Endothelial cell of umbilical vein (primary cell): ENCODE measurements around the gene MAGI1. TPM values are rescaled to one million over a fixed set of nuclear protein-coding genes. Genes with fewer than 3 reads are reported as not detected.
A peak's percentile ranks its signal among the peaks of the same experiment; 100 is the strongest.

Experiments
- BruUV-seq: library from RNA; stranded (reverse); fragments of 400-500 nt; replicated peaks from 2 replicates; lab custom pipeline; 2021; lab: Mats Ljungman, UMichigan
- CTCF ChIA-PET: fragments of 300-600, 350-600 bp; sonication (Branson Sonifier 250); formaldehyde crosslinking; loops from one replicate; lab custom pipeline; 2021; ENCODE audit warnings: antibody characterized with exemption, inconsistent platforms; lab: Charles Lee
- POLR2A ChIA-PET: fragments of 300-600, 350-600 bp; sonication (Branson Sonifier 250); formaldehyde crosslinking; loops from one replicate; lab custom pipeline; 2021; ENCODE audit warnings: antibody characterized with exemption, inconsistent platforms; lab: Charles Lee
- DNase-seq: peaks from one replicate; pipeline ENCODE4 v3.0.0-alpha.2; 2011; ENCODE audit warnings: low read depth, low spot score
- FAIRE-seq: peaks from 2 replicates; lab custom pipeline; 2011; peaks lifted over from hg19 to GRCh38; lab: Jason Lieb, UNC
- H2AFZ ChIP-seq: 2 replicates; pipeline ENCODE4 v1.6.0; 2012; ENCODE audit warnings: low read depth, low read length, control low read depth, inconsistent platforms
- H3K27ac ChIP-seq: 2 replicates; pipeline ENCODE4 v1.5.1; 2011; ENCODE audit warnings: low read depth, mild to moderate bottlenecking, control low read depth, low read length, moderate library complexity; ENCODE audit not compliant: insufficient read depth
- H3K27me3 ChIP-seq, 2 experiments: 2 replicates each; pipeline versions ENCODE4 v1.6.0 to v1.6.1; 2011; ENCODE audit warnings: low read length in 2 of 2, mixed read lengths in 1 of 2; ENCODE audit not compliant: control insufficient read depth in 2 of 2, insufficient read depth in 2 of 2
- H3K36me3 ChIP-seq, 2 experiments: 2 replicates in 1 of 2; 3 replicates in 1 of 2; pipeline ENCODE4 v1.5.1; 2011; ENCODE audit warnings: low read length in 2 of 2, mild to moderate bottlenecking in 1 of 2, moderate library complexity in 1 of 2; ENCODE audit not compliant: control insufficient read depth in 2 of 2, insufficient read depth in 2 of 2; ENCODE audit errors: extremely low read depth in 1 of 2
- H3K4me1 ChIP-seq: 3 replicates; pipeline ENCODE4 v1.5.1; 2011; ENCODE audit warnings: mild to moderate bottlenecking, low read length; ENCODE audit not compliant: control insufficient read depth, insufficient read depth; ENCODE audit errors: extremely low read depth
- H3K4me2 ChIP-seq: 2 replicates; pipeline ENCODE4 v1.6.1; 2011; ENCODE audit warnings: low read length, control low read depth, mixed read lengths; ENCODE audit not compliant: insufficient read depth
- H3K4me3 ChIP-seq, 3 experiments: fragments of 200-600 bp in 1 of 3; sonication (generic), shearing (Covaris generic) in 1 of 3; replicated peaks in 1 of 3; 2 replicates each; pipeline ENCODE4 v1.5.1; 2011 to 2016; ENCODE audit warnings: control low read depth in 3 of 3, low read length in 3 of 3, mild to moderate bottlenecking in 2 of 3, inconsistent platforms in 1 of 3, low read depth in 1 of 3, moderate library complexity in 1 of 3; ENCODE audit not compliant: insufficient read depth in 1 of 3
- H3K79me2 ChIP-seq: 2 replicates; pipeline ENCODE4 v1.6.0; 2012; ENCODE audit warnings: low read length, inconsistent platforms; ENCODE audit not compliant: control insufficient read depth, insufficient read depth
- H3K9ac ChIP-seq: replicated peaks from 2 replicates; pipeline ENCODE3; 2011; ENCODE audit warnings: low read length, control low read depth; ENCODE audit not compliant: insufficient read depth; ENCODE audit errors: extremely low read depth
- H3K9me1 ChIP-seq: replicated peaks from 3 replicates; pipeline ENCODE4 v1.6.0; 2011; ENCODE audit warnings: mild to moderate bottlenecking, low read length; ENCODE audit not compliant: control insufficient read depth, insufficient read depth; ENCODE audit errors: extremely low read depth
- H3K9me3 ChIP-seq: replicated peaks from 2 replicates; pipeline ENCODE4 v1.5.1; 2012; ENCODE audit warnings: low read length, inconsistent platforms; ENCODE audit not compliant: control insufficient read depth, insufficient read depth
- H4K20me1 ChIP-seq: replicated peaks from 2 replicates; pipeline ENCODE3; 2011; ENCODE audit warnings: mild to moderate bottlenecking, low read length; ENCODE audit not compliant: control insufficient read depth, insufficient read depth; ENCODE audit errors: extremely low read depth
- EZH2 ChIP-seq: IDR thresholded peaks from 2 replicates; pipeline ENCODE4 v1.6.1; 2012; ENCODE audit warnings: borderline replicate concordance, low read depth, mild to moderate bottlenecking, moderate library complexity, low read length, inconsistent platforms; ENCODE audit not compliant: severe bottlenecking
- FOS ChIP-seq: IDR thresholded peaks from 2 replicates; pipeline ENCODE4 v1.6.1; 2011; ENCODE audit warnings: mild to moderate bottlenecking, low read length, moderate library complexity, borderline replicate concordance; ENCODE audit not compliant: insufficient read depth
- GATA2 ChIP-seq: IDR thresholded peaks from 2 replicates; pipeline ENCODE4 v1.7.0; 2011; ENCODE audit warnings: low read depth, mild to moderate bottlenecking, moderate library complexity, mixed read lengths, low read length; ENCODE audit not compliant: insufficient read length, insufficient read depth
- JUN ChIP-seq: IDR thresholded peaks from 2 replicates; pipeline ENCODE4 v1.6.1; 2011; ENCODE audit warnings: borderline replicate concordance, low read depth; ENCODE audit not compliant: insufficient read length, insufficient read depth
- MYC ChIP-seq: IDR thresholded peaks from one replicate; pipeline ENCODE4 v1.6.1; 2011; ENCODE audit warnings: mild to moderate bottlenecking, low read depth, low read length
- POLR2A ChIP-seq: IDR thresholded peaks from 2 replicates; pipeline ENCODE4 v1.6.1; 2012; ENCODE audit warnings: low read depth, mild to moderate bottlenecking, control low read depth, low read length
- POLR2AphosphoS5 ChIP-seq: IDR thresholded peaks from 2 replicates; pipeline ENCODE4 v1.6.1; 2012; ENCODE audit warnings: low read depth, mild to moderate bottlenecking, control low read depth, low read length, moderate library complexity; ENCODE audit not compliant: insufficient read depth
- dilution Hi-C: fragments of 300-500 bp; cut with MboI; formaldehyde crosslinking; loops from one replicate; pipeline ENCODE4 v1.15.0; 2019; ENCODE audit warnings: low sequenced_read_pairs; ENCODE audit not compliant: extremely low pct_ligation_motif_present
- intact Hi-C: fragments of 100-400 bp; cut with micrococcal nuclease; formaldehyde crosslinking; loops from one replicate; pipeline ENCODE4 v1.10.0; 2022
- polyA plus RNA-seq, 4 experiments: library from polyadenylated mRNA; depleted of rRNA in 3 of 4; stranded (reverse) in 3 of 4; unstranded in 1 of 4; fragments of >200 nt; gene quantifications; 2 replicates each; pipeline versions ENCODE4 v1.2.1 to v1.2.3, GENCODE V29; 2011 to 2012; ENCODE audit warnings: missing spikeins in 1 of 4
- total RNA-seq: library from RNA; stranded (reverse); gene quantifications from 2 replicates; pipeline ENCODE4 v1.2.3, GENCODE V29; 2021
- TF ChIP-seq, protein P1 (sequence below), 2 donors: IDR thresholded peaks; 1 replicate in 1 of 2; 2 replicates in 1 of 2; pipeline ENCODE4 v1.5.1; 2011; ENCODE audit warnings: low read length in 2 of 2, mild to moderate bottlenecking in 2 of 2, moderate library complexity in 2 of 2, control low read depth in 1 of 2, inconsistent platforms in 1 of 2, low read depth in 1 of 2; ENCODE audit not compliant: insufficient read depth in 1 of 2; ENCODE audit errors: extremely low read depth in 1 of 2
- TF ChIP-seq, protein P2 (sequence below): IDR thresholded peaks from 2 replicates; pipeline ENCODE4 v1.6.1; 2011; ENCODE audit not compliant: insufficient read depth, insufficient read length

MAGI1 gene
- total and polyA plus RNA-seq, 2 donors (not counting 3 experiments of a cell fraction or from before 2014, with no cell fraction given) = 10.1 to 47.9 TPM

DNA sequence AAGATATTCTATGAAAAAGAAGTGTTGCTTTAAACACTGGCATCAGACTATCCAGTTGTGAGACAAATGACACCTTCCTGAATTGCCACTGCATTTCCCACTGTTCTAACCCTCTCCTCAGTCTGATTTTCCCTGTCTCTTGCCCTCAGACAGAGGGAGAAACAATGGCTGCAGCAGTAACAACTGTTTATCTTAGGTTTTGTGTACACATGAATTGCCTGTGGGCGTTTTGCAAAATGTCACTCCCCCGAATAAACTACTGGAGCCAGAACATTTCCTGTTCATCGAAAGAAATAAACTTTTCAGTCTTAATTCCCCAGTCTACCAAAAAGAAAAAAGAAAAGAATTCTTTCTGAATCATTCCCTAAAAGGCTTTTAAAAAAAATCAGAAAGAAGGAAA, 155.1 kb downstream of the MAGI1 start:
- Histone ChIP-seq H3K9me3 (no peaks in the 10 kb centered on the region), H3K4me1 (peaks cover 15% of the 10 kb centered on the region), H3K36me3 (no peaks in the 10 kb centered on the region), H4K20me1 (peaks cover 9% of the 10 kb centered on the region), H3K27ac (no peak overlapping the region), H3K9ac (no peak overlapping the region), H3K4me3 (no peak overlapping the region), H3K4me2 (no peak overlapping the region), H2AFZ (no peak overlapping the region), H3K27me3 (no peaks in the 10 kb centered on the region), H3K79me2 (no peaks in the 10 kb centered on the region), H3K9me1 (no peaks in the 10 kb centered on the region)
- DNase-seq = peak; percentile 68
- intact Hi-C loops = loop anchor here (5.0 kb wide), 1 partner anchor 154 kb away; the partner anchor contains the start of gene MAGI1
- TF ChIP-seq POLR2A = no peak
- TF ChIP-seq POLR2AphosphoS5 = no peak
- TF ChIP-seq, protein P1, sequence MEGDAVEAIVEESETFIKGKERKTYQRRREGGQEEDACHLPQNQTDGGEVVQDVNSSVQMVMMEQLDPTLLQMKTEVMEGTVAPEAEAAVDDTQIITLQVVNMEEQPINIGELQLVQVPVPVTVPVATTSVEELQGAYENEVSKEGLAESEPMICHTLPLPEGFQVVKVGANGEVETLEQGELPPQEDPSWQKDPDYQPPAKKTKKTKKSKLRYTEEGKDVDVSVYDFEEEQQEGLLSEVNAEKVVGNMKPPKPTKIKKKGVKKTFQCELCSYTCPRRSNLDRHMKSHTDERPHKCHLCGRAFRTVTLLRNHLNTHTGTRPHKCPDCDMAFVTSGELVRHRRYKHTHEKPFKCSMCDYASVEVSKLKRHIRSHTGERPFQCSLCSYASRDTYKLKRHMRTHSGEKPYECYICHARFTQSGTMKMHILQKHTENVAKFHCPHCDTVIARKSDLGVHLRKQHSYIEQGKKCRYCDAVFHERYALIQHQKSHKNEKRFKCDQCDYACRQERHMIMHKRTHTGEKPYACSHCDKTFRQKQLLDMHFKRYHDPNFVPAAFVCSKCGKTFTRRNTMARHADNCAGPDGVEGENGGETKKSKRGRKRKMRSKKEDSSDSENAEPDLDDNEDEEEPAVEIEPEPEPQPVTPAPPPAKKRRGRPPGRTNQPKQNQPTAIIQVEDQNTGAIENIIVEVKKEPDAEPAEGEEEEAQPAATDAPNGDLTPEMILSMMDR (IDR thresholded peaks at IDR 0.05; ENCODE audit: extremely low read depth in 1 of 2, insufficient read depth in 1 of 2, low read depth in 1 of 2, low read length in 2 of 2) = no peak
- TF ChIP-seq EZH2 = no peak
- no peak for TF ChIP-seq GATA2
- TF ChIP-seq JUN = no peak
- TF ChIP-seq, protein P2, sequence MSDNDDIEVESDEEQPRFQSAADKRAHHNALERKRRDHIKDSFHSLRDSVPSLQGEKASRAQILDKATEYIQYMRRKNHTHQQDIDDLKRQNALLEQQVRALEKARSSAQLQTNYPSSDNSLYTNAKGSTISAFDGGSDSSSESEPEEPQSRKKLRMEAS = no peak
- no peak for TF ChIP-seq MYC
- no peak for TF ChIP-seq FOS
- CTCF ChIA-PET = no interaction called here
- POLR2A ChIA-PET = no interaction called here
- peak; percentile 58 for FAIRE-seq
- BruUV-seq = no TSS peak
- dilution Hi-C loops = no loop called here
